HUES6 (cell line): ENCODE measurements around the gene LRRC53.

Experiments
- H3K27ac ChIP-seq: 2 replicates; pipeline ENCODE4 v1.7.0; 2013; ENCODE audit warnings: low read depth, mild to moderate bottlenecking, low read length, inconsistent platforms
- H3K27me3 ChIP-seq: 2 replicates; pipeline ENCODE4 v1.6.1; 2013; ENCODE audit warnings: low read length; ENCODE audit not compliant: control insufficient read depth, insufficient read depth
- H3K36me3 ChIP-seq: 2 replicates; pipeline ENCODE4 v1.6.1; 2013; ENCODE audit warnings: low read length; ENCODE audit not compliant: control insufficient read depth, insufficient read depth
- H3K4me1 ChIP-seq: 2 replicates; pipeline ENCODE4 v1.6.1; 2013; ENCODE audit warnings: low read length; ENCODE audit not compliant: control insufficient read depth, insufficient read depth
- H3K4me3 ChIP-seq: 2 replicates; pipeline ENCODE4 v1.5.1; 2013; ENCODE audit warnings: low read depth, low read length
- H3K9ac ChIP-seq: one replicate; pipeline ENCODE4 v1.6.1; 2013; ENCODE audit warnings: mild to moderate bottlenecking, low read length
- H3K9me3 ChIP-seq: 2 replicates; pipeline ENCODE4 v1.6.1; 2013; ENCODE audit warnings: low read depth, low read length; ENCODE audit not compliant: control insufficient read depth, insufficient read depth

Gene LRRC53

DNA sequence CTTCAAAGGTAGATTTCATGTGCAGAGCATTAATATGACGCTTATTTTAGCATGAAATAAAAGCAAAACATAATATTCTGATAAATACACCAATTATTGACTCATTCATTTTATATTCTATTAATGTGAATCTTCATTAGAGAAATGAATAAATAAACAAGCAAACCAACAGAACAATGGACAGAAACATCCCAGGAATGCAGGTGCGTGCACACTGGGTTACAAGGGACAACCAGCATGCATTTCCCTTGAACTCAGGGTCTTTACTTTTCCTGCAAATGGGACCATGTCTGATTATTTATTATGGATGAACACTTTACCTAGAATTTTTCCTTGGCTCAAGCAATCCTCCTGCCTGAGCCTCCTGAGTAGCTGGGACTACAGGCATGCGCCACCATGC, 13.5 kb downstream of the LRRC53 start:
- no peak overlapping the region for H3K27ac ChIP-seq
- no peak overlapping the region for H3K4me3 ChIP-seq
- no peak overlapping the region for H3K9ac ChIP-seq
- H3K9me3 ChIP-seq = no peaks in the 10 kb centered on the region
- H3K36me3 ChIP-seq = no peaks in the 10 kb centered on the region
- no peaks in the 10 kb centered on the region for H3K27me3 ChIP-seq
- 0 out of 2 replicates have a peak, but pooled peaks cover under 1% of the 10 kb centered on the region for H3K4me1 ChIP-seq

DNA sequence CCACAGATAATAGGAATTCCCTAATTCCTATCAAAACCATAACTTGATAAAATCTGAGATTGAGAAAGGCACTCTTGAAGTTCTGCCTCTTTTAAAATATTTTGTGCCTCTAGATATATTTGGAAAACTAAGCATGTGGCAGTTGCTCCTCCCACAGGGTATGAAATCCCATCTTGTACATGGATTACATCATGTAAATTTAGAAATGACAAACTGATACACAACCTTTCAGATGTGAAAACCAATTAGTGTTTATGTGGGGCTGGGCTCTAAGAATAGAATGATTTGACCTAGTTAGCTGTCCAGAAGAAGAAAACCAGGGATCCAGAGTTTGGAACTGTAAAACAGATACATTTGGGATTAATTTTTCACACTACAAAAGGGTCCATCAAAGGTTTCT, 15.7 kb downstream of the LRRC53 start:
- Histone ChIP-seq H3K9ac (no peak overlapping the region), H3K4me1 (no peaks in the 10 kb centered on the region), H3K27me3 (no peaks in the 10 kb centered on the region), H3K4me3 (no peak overlapping the region), H3K36me3 (no peaks in the 10 kb centered on the region), H3K27ac (no peak overlapping the region), H3K9me3 (no peaks in the 10 kb centered on the region)

DNA sequence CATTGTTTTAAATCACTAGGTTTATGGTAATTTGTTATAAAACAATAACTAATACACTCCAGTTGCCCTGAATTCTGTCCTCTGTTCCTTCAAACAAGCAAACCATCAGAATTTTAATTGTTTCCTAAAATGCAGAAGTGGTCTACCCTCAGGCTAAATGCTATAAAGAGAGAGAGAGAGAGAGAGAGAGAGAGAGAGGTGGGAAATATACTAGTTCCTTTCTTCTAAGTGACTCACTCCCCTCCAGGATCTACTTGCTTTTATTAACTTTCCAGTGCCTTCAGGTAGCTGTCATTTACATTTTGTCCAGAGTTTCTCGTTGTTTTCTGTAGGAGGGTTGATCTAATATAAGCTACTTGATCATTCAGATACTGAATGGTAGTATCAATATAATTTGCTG, 26.4 kb downstream of the LRRC53 start:
- Histone ChIP-seq H3K9ac (no peak overlapping the region), H3K4me1 (peaks cover 13% of the 10 kb centered on the region), H3K27me3 (no peaks in the 10 kb centered on the region), H3K9me3 (no peaks in the 10 kb centered on the region), H3K4me3 (no peak overlapping the region), H3K36me3 (no peaks in the 10 kb centered on the region), H3K27ac (no peak overlapping the region)

DNA sequence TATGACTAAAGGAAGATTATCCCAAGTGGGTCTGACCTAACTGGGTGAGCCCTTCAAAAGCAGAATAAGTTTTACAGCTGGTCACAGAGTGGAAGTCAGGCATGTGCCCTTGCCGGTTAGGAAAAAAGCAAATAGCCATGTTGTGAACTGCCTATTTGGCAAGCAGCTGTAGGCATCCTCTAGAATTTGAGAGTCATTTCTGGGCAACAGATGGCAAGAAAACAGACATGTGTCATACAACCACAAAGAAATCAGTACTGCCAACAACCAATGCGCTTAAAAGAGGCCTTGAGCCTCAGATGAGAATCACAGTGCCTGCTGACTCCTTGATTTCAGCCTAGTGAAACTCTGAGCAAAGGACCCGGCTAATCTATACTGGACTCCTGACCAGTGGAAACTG, 26.8 kb downstream of the LRRC53 start:
- no peak overlapping the region for H3K27ac ChIP-seq
- H3K9me3 ChIP-seq = no peaks in the 10 kb centered on the region
- no peak overlapping the region for H3K9ac ChIP-seq
- H3K27me3 ChIP-seq = no peaks in the 10 kb centered on the region
- H3K36me3 ChIP-seq = no peaks in the 10 kb centered on the region
- peaks cover 13% of the 10 kb centered on the region for H3K4me1 ChIP-seq
- no peak overlapping the region for H3K4me3 ChIP-seq

DNA sequence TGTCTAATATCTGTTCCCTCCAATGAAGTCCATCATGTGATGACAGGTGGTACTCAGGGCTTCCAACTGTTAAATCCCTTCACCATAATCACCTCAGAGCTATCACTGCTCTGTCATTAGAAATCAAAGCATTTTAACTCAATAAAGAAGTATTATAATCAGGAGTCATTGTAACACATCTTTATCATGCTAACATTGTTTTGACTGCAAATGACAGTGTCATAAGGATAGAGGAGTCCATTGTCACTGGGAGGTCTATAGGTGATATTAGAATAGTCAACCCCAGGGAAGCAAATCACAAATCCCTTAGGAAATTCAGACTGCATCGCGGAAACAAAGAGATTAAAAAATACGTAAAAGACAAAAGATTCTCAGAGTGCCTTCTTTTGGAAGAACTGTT, 30.8 kb downstream of the LRRC53 start:
- Histone ChIP-seq H3K4me1 (peaks cover 4% of the 10 kb centered on the region), H3K9me3 (no peaks in the 10 kb centered on the region), H3K36me3 (no peaks in the 10 kb centered on the region), H3K27me3 (no peaks in the 10 kb centered on the region), H3K27ac (no peak overlapping the region), H3K4me3 (no peak overlapping the region), H3K9ac (no peak overlapping the region)

DNA sequence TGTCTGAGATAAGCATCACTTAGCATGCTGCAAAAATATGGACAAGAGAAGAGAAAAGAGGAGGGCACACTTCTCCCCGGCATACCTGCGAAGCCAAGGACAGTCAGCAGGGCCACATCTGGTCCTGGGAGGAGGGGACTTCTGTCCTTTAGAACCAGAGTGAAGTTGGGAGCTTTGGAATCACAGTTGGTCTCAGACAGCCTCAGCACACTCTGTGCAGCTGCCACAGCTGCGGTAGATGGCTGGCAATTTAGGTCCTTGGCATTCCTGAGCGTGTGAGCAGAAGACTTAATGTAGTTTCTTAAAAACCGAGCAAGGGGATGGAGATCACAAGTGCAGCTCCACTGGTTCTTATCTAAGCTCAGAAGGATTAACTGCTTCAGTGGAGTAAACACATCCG, 32.3 kb downstream of the LRRC53 start:
- H3K27ac ChIP-seq = no peak overlapping the region
- no peaks in the 10 kb centered on the region for H3K36me3 ChIP-seq
- no peaks in the 10 kb centered on the region for H3K27me3 ChIP-seq
- no peaks in the 10 kb centered on the region; the same call in 1 of the 2 replicates for H3K4me1 ChIP-seq
- no peak overlapping the region for H3K4me3 ChIP-seq
- no peaks in the 10 kb centered on the region for H3K9me3 ChIP-seq
- no peak overlapping the region for H3K9ac ChIP-seq

DNA sequence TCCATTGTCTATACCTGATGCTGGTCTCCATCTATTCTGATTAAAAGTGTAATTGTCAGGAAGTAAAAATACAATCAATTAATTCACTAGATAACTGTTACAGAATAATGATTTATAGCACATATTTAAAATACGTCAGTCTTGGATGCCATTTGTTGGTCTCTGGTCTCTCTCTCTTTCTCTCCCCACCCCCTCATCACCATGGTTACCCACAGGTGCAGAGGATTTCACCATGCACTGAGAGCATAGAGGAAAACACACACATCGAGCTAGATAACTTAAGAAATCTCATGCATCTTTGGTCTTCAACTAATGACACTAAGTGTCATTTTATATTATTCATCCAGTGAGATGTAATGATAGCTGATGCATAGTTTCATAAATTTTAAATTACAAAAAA, 33.4 kb downstream of the LRRC53 start:
- H3K9me3 ChIP-seq = no peaks in the 10 kb centered on the region
- H3K36me3 ChIP-seq = no peaks in the 10 kb centered on the region
- no peak overlapping the region for H3K27ac ChIP-seq
- no peak overlapping the region for H3K9ac ChIP-seq
- no peaks in the 10 kb centered on the region; the same call in 1 of the 2 replicates for H3K4me1 ChIP-seq
- no peak overlapping the region for H3K4me3 ChIP-seq
- H3K27me3 ChIP-seq = no peaks in the 10 kb centered on the region

DNA sequence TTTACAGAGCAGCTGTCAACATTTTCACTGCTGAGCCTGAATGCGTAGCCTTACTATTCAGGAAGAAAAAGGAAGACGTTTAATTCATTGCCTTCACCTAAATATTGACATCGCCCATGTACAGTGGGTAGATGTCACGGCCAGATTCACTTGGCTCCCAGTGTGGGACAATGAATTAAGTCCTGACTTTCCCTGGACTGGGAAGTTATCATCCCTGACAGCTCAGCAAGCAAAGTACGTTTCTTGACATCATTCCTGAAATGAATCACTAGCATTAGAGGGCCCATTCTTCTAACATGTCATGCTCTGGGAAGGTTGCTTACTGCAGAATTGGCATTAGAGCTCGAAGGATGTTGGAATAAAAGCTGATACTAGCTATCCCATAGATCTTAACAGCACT, 37.8 kb downstream of the LRRC53 start:
- H3K27ac ChIP-seq = no peak overlapping the region
- no peaks in the 10 kb centered on the region for H3K36me3 ChIP-seq
- H3K9ac ChIP-seq = no peak overlapping the region
- H3K27me3 ChIP-seq = no peaks in the 10 kb centered on the region
- peaks cover 10% of the 10 kb centered on the region; the same call in 1 of the 2 replicates for H3K4me1 ChIP-seq
- no peak overlapping the region for H3K4me3 ChIP-seq
- no peaks in the 10 kb centered on the region for H3K9me3 ChIP-seq

DNA sequence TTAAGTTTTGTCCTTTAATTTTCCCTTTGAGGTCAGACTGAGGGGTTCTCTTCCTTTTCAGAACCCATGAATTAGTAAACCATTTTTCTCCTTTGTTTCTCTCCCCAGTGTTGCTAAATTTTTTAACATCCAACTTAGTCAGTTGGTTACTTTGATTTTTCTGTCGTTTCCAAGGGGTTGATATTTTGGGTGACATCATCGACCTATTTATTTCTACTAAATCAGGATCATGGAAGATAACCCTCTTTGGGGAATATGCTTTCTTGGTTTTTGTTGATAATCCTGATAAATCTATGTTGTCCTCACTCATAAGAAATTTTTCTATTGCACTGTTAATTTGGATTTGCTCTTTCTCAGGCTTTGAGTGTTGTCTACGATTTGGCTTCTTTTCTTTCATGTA, 40.9 kb downstream of the LRRC53 start:
- peaks cover 17% of the 10 kb centered on the region for H3K4me1 ChIP-seq
- no peaks in the 10 kb centered on the region for H3K27me3 ChIP-seq
- no peaks in the 10 kb centered on the region for H3K9me3 ChIP-seq
- no peak overlapping the region for H3K27ac ChIP-seq
- H3K4me3 ChIP-seq = no peak overlapping the region
- H3K9ac ChIP-seq = no peak overlapping the region
- H3K36me3 ChIP-seq = no peaks in the 10 kb centered on the region

DNA sequence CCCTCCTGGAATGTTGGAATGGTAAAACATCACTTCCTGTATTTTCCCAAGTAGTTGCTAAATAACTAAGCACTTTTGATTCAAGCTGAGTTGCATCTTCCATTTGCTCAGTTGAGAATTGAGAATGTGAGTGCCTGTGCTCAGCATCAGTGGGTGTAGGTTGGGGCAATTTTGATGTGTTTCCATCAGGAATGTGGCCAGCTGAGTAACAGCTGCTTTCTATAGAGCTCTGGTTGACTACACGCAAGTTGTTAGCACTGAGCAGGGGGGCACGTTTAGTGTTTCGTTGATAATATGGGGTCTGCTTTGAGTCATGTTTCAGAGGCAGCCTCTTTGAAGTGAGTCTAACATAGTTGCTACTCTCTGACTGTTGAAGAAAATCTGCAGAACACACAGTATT, 41.5 kb downstream of the LRRC53 start:
- peaks cover 19% of the 10 kb centered on the region for H3K4me1 ChIP-seq
- no peaks in the 10 kb centered on the region for H3K36me3 ChIP-seq
- H3K4me3 ChIP-seq = no peak overlapping the region
- H3K9ac ChIP-seq = no peak overlapping the region
- no peak overlapping the region for H3K27ac ChIP-seq
- no peaks in the 10 kb centered on the region for H3K9me3 ChIP-seq
- no peaks in the 10 kb centered on the region for H3K27me3 ChIP-seq

DNA sequence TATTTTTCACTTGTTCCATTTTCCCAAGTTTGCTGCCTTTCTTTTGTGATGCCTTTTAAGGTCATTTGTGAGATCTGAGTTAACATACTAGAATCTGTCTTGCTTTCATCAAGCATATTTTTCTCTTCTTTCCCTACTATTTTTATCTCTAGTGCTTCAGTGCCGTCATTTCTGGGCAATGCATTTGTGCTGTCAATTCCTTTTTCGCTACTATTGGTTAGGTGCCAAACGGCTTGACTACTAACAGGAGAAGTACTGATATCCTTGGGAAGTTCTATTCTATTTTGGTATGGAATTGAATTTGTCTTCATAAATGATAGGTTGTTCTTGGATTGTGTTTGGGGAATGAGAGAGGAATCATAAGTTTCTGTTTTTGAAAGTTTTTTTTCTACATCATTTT, 42.2 kb downstream of the LRRC53 start:
- Histone ChIP-seq H3K27ac (no peak overlapping the region), H3K27me3 (no peaks in the 10 kb centered on the region), H3K9ac (no peak overlapping the region), H3K4me1 (peaks cover 19% of the 10 kb centered on the region), H3K36me3 (no peaks in the 10 kb centered on the region), H3K4me3 (no peak overlapping the region), H3K9me3 (peaks cover 3% of the 10 kb centered on the region; the same call in 1 of the 2 replicates)

DNA sequence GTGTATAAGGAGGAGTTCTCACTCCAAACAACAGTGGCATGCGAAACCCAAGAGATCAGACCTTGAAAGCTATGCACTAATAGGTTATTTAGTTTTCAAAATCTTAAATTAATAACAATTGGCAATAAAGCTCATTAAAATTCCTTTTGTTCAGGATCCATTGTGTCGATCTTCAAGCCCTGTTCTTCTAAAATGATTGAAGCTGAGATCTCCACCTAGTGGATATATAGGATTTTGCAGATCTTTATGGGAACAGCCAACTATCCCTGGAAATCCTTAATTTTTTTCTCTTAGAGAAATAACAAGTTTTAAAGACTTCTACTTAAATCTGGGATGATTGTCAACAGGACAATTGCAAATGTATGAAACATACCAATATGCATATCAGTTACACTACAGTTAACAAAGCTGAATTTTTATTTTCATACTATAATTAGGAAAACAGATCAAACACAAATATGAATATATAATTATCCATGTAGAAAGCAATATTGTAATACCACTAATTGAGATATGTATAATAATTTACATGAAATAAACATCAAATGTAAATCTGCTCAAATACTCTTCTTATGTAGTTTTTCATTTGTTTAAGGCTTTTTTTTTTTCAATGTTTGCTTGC, 43.3 kb downstream of the LRRC53 start:
- H3K27me3 ChIP-seq = no peaks in the 10 kb centered on the region
- H3K9me3 ChIP-seq = peaks cover 6% of the 10 kb centered on the region; the same call in 1 of the 2 replicates
- no peak overlapping the region for H3K4me3 ChIP-seq
- H3K36me3 ChIP-seq = no peaks in the 10 kb centered on the region
- H3K4me1 ChIP-seq = peaks cover 19% of the 10 kb centered on the region
- H3K27ac ChIP-seq = no peak overlapping the region
- no peak overlapping the region for H3K9ac ChIP-seq
